ENCODE measurements around the gene MKNK2. TPM values are rescaled to one million over a fixed set of nuclear protein-coding genes. Genes with fewer than 3 reads are reported as not detected.

Gene MKNK2
- total RNA-seq, 1 donor from 2014 or later = 81.3 TPM

- DNase-seq (ENCODE audit: extremely low spot score, unreplicated experiment) = no peak
- no peak overlapping the region for H3K27ac Mint-ChIP-seq (ENCODE audit: unreplicated experiment)
- no peak overlapping the region for H3K4me3 Mint-ChIP-seq (ENCODE audit: unreplicated experiment)
- H3K27me3 Mint-ChIP-seq (ENCODE audit: unreplicated experiment) = no peaks in the 10 kb centered on the region
- TF ChIP-seq, protein P1, sequence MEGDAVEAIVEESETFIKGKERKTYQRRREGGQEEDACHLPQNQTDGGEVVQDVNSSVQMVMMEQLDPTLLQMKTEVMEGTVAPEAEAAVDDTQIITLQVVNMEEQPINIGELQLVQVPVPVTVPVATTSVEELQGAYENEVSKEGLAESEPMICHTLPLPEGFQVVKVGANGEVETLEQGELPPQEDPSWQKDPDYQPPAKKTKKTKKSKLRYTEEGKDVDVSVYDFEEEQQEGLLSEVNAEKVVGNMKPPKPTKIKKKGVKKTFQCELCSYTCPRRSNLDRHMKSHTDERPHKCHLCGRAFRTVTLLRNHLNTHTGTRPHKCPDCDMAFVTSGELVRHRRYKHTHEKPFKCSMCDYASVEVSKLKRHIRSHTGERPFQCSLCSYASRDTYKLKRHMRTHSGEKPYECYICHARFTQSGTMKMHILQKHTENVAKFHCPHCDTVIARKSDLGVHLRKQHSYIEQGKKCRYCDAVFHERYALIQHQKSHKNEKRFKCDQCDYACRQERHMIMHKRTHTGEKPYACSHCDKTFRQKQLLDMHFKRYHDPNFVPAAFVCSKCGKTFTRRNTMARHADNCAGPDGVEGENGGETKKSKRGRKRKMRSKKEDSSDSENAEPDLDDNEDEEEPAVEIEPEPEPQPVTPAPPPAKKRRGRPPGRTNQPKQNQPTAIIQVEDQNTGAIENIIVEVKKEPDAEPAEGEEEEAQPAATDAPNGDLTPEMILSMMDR (IDR thresholded peaks at IDR 0.05) = no peak
- peaks cover 9% of the 10 kb centered on the region for H3K4me1 Mint-ChIP-seq (ENCODE audit: unreplicated experiment)
- no peaks in the 10 kb centered on the region for H3K9me3 Mint-ChIP-seq (ENCODE audit: unreplicated experiment)
- H3K36me3 Mint-ChIP-seq (ENCODE audit: unreplicated experiment) = peaks cover 10% of the 10 kb centered on the region
Measured at GRCh38 chr19:2039089-2039958, 11.7 kb downstream of the MKNK2 start.

DNA sequence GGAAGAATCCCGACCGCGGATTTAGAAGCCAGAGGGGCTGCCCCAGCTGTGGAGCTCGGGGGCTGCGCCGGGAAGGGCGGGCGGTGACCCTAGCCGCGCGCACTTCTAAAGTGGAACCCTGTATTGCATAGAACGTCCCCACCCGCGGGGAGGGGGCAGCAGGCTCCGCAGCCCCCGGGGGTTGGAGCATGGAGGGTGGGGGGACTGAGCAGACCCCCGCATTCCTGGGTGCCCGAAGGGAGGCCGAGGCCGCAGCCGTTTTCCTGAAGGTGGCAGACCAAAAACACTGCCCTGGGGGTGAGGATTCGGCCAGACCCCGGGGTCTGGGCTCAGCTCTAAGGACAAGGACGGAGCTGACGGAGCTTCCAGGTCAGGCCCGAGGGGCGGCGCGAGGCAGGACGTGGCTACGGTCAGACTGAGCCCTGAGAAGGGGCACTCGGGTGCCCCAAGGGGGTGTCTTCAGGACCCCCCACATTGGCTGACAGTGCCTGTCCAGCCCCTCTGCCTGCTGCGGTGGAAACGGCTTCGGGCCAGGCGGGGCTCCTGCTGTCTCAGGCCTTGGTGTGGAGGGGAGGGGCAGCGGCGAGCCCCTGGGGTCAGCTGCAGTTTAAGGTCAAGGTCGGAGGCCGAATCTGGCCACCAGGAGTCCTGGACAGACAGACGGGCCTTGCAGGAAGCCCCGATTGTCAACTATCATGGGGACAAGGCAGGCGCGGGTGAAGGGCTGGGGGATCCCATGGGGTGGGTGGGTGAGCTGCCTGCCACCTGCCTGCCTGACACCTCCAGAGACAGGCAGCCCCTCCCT lies 12.6 kb downstream of the MKNK2 start:
- no peak overlapping the region for H3K27ac Mint-ChIP-seq (ENCODE audit: unreplicated experiment)
- TF ChIP-seq, protein P1 (IDR thresholded peaks at IDR 0.05) = no peak
- no peaks in the 10 kb centered on the region for H3K9me3 Mint-ChIP-seq (ENCODE audit: unreplicated experiment)
- peaks cover 8% of the 10 kb centered on the region for H3K36me3 Mint-ChIP-seq (ENCODE audit: unreplicated experiment)
- no peak for DNase-seq (ENCODE audit: extremely low spot score, unreplicated experiment)
- H3K4me3 Mint-ChIP-seq (ENCODE audit: unreplicated experiment) = no peak overlapping the region
- peaks cover 11% of the 10 kb centered on the region for H3K4me1 Mint-ChIP-seq (ENCODE audit: unreplicated experiment)
- no peaks in the 10 kb centered on the region for H3K27me3 Mint-ChIP-seq (ENCODE audit: unreplicated experiment)

DNA sequence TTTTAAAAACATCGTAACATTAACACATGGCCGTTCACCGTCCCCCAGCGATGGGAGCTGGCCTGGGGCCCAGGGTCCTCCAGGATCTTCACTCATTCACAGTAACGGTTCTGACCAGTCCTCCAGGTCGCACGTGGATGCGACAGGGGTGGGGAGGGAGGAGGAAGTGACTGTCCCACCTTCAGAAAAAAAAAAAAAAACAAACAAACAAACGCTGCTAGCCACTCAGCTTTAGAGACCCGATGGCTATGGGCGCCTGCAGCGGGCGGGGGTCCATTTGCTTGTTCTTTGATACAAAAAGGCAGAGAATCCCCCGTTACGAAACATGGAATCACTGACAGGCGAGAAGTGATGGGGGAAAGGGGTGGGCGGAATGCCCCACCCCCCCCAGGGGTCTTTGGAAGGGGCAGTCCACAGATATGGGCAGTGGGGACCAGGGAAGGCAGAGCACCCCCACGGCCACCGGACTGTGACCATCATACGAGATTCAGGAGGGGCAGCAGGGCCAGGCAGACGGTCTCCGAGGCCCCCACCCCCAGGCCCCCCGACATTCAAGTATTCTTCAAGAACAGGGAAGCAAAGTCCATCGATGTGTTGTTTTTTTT lies 13.3 kb downstream of the MKNK2 start:
- peaks cover 16% of the 10 kb centered on the region for H3K4me1 Mint-ChIP-seq (ENCODE audit: unreplicated experiment)
- peaks cover 5% of the 10 kb centered on the region for H3K36me3 Mint-ChIP-seq (ENCODE audit: unreplicated experiment)
- H3K4me3 Mint-ChIP-seq (ENCODE audit: unreplicated experiment) = no peak overlapping the region
- no peaks in the 10 kb centered on the region for H3K27me3 Mint-ChIP-seq (ENCODE audit: unreplicated experiment)
- TF ChIP-seq, protein P1 (IDR thresholded peaks at IDR 0.05) = no peak
- no peak for DNase-seq (ENCODE audit: extremely low spot score, unreplicated experiment)
- no peak overlapping the region for H3K27ac Mint-ChIP-seq (ENCODE audit: unreplicated experiment)
- H3K9me3 Mint-ChIP-seq (ENCODE audit: unreplicated experiment) = no peaks in the 10 kb centered on the region

GRCh38 chr19:2036424-2036823 lies 14.6 kb downstream of the MKNK2 start:
- peaks cover 29% of the 10 kb centered on the region for H3K4me1 Mint-ChIP-seq (ENCODE audit: unreplicated experiment)
- H3K4me3 Mint-ChIP-seq (ENCODE audit: unreplicated experiment) = no peak overlapping the region
- no peak overlapping the region for H3K27ac Mint-ChIP-seq (ENCODE audit: unreplicated experiment)
- no peak for DNase-seq (ENCODE audit: extremely low spot score, unreplicated experiment)
- no peaks in the 10 kb centered on the region for H3K27me3 Mint-ChIP-seq (ENCODE audit: unreplicated experiment)
- H3K9me3 Mint-ChIP-seq (ENCODE audit: unreplicated experiment) = no peaks in the 10 kb centered on the region
- H3K36me3 Mint-ChIP-seq (ENCODE audit: unreplicated experiment) = peaks cover 5% of the 10 kb centered on the region
- TF ChIP-seq, protein P1 (IDR thresholded peaks at IDR 0.05) = no peak

Data from osteocyte (in vitro differentiated cells).